HG02798 (cell line): ENCODE measurements around the gene ETV7.
"Not testable (repeated sequence)": the region's sequence is repeated elsewhere in the genome, so short reads cannot be mapped to it uniquely, and the experiment has no call there.

ENCODE experiments used
- ATAC-seq: cut with Tn5 transposase; IDR thresholded peaks from one replicate; pipeline ENCODE4 v1.9.1; 2021; ENCODE audit warnings: mild to moderate bottlenecking; ENCODE audit not compliant: unreplicated experiment, poor library complexity

Gene ETV7

DNA sequence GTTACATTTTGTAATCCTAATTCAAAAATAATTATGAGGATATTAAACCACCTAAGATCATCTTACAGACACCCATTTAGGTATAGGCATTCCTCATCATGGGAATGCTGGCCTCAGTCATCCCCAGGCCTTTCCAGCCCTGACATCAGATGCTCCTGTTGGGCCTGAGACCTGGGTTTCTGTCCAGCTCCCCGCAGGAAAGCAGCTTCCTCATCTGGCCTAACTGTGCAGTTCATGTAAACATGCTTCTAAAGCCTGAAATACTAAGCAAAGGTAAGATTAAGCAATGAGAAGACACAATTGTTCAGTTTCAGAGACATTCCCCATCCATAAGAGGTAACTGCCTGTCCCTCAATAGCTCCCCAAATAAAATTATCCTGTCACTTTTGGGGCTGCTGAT lies 19.0 kb downstream of the ETV7 start:
- no peak for ATAC-seq

DNA sequence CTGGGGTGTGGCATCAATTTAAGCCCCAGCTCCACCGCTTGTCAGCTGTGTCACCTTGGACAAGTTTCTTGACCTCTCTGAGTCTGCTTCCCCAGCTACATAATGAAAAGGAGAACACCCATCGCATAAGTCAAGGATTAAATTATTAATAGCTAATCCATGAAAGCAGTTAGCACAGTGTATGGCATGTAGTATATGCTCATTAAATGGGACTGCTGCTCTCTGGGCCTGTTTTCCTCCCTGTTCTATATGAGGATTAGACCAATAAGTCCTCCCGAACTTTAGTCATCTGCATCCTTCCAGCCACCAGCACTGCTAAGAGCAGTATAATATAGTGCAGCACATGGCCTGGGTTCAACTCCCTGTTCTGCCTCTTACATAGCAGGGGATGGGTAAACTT lies 19.7 kb downstream of the ETV7 start:
- no peak for ATAC-seq

DNA sequence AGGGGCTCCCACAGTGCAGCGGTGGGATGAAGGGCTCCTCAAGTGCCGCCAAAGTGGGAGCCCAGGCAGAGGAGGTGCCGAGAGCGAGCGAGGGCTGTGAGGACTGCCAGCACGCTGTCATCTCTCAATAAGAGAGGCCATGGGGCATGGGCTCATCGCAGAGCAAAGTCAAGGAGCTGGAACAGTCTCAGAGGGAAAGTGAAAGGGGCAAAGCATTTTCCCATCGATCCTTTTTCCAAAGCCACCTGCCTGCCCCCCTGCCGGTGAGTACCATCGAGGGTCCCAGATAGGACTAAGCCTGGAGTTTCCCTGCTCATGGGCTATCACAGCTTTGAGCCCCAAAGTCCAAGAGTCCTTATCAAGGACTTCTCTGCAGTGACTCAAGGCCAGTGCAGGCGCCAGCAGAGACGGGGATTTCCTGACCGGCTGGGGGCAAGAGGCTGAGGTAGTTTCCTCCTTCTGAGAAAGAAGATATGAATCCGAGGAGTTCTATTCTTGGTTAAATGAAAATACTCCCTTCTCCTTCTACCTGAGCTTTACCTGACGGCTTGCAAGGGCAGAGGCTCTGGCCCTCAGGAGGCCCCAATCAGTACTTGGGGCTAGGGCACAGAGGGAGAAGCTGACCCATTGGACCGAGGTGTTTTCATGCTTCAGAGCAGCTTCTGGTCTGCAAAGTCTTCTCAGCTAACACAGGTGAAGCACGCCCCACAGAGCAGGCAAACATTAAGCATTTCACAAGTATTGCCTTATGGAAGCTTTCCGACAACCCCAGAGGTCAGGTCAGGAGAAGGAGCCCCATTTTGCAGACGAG lies 22.6 kb downstream of the ETV7 start:
- ATAC-seq: peak; percentile 51

DNA sequence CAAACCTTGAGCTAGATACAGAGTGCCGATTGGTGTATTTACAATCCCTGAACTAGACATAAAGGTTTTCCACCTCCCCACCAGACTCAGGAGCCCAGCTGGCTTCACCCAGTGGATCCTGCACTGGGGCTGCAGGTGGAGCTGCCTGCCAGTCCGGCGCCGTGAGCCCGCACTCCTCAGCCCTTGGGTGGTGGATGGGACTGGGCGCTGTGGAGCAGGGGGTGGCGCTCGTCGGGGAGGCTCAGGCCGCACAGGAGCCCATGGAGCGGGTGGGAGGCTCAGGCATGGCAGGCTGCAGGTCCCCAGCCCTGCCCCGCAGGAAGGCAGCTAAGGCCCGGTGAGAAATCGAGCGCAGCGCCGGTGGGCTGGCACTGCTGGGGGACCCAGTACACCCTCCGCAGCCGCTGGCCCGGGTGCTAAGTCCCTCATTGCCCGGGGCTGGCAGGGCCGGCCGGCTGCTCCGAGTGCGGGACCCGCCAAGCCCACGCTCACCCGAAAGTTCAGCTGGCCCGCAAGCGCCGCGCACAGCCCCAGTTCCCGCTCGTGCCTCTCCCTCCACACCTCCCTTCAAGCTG lies 23.3 kb downstream of the ETV7 start:
- not testable (repeated sequence) for ATAC-seq

DNA sequence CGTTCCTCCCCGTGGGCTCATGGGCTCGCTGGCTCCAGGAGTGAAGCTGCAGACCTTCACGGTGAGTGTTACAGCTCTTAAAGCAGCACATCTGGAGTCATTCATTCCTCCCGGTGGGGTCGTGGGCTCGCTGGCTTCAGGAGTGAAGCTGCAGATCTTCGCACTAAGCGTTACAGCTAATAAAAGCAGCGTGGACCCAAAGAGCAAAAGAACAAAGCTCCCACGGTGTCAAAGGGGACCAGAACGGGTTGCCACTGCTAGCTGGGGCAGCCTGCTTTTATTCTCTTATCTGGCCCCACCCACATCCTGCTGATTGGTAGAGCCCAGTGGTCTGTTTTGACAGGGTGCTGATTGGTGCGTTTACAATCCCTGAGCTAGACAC lies 24.1 kb downstream of the ETV7 start:
- ATAC-seq: not testable (repeated sequence)

DNA sequence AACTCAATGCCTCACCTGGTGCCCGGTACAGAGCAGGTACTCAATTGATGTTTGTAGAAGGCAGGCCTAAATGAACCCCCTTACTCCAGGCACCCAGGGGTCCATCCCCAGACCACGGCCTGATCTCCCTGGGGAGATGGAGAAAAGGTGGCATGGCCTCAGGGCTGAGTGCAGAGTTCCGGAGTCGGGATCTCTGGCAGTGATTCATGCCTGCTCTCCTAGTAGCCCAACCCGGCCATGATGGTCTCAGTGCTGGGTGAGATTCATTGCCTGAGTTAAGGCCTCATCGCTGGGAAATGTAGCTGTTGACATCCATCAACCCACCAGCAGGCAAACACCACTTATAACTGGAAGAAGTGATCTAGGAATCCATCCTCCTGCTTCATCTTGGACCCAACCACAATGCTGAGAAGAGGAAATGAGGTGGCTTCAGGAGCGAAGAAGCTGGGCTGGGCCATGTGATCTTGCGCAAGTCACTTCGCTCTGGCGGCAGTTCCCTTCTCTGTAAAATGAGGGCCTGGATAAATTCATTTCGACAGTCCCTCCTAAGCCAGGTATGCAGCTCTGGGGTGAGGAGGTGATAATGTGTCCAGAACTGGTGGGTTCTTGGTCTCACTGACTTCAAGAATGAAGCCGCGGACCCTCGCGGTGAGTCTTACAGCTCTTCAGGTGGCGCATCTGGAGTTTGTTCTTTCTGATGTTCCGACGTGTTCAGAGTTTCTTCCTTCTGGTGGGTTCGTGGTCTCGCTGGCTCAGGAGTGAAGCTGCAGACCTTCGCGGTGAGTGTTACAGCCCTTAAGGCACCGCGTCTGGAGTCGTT lies 24.7 kb downstream of the ETV7 start:
- no peak for ATAC-seq

DNA sequence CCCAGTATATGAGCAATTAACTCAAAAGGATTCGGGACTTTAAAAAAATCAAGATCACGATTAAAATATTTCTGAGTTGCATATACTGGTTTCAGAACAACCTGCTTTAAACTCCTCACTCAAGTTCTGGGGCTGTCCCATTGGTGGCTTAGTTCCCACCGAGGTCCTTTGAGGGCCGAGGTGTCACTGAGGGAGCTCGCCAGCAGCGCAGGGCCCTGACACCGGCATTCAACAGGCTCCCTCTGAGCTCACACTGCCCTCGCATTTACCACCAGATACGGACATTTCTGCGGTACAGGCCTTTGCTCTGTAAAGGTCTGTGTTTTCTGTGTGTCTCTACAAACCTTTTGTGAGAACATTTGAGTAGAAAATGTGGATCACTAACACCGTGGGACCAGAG lies 26.4 kb downstream of the ETV7 start:
- ATAC-seq: peak; percentile 27

DNA sequence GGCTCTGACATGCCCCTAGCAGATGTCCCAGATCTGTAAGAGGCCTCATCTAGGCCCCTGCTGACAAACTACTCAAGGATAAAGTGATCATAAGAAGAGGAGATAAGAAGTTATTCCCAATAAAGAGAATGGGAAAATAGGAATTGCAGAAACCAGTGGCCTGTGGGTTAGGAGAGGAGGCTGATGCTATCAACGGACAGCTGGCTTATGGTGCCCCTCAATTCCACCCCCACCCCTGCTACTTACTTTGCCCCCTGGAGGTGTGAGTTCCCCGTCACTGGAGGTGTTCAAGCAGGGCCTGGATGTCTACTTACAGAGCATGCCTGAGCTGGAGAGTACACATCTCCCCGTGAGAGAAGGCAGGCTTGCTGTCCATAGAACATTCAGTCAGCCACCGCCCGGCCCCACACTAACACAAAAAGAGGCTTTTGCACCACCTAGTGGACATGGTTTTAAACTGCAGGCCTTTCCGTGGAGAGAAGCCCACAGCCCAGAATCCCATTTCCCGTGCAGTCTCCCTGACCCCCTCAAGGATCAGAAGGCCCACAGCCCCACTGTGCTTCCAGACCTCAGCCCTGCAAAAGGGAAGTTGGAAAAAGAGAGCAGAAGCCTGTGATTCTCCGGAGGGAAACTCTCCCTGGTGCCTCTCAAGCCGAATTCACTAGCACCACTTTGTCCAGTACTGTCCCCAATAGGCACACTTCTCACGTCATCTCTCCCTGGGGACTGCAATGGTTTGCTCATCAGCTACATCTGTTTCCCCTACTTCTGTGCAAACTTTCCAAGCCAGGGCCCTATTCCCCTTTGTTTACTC lies 27.0 kb downstream of the ETV7 start:
- peak; percentile 39 for ATAC-seq

DNA sequence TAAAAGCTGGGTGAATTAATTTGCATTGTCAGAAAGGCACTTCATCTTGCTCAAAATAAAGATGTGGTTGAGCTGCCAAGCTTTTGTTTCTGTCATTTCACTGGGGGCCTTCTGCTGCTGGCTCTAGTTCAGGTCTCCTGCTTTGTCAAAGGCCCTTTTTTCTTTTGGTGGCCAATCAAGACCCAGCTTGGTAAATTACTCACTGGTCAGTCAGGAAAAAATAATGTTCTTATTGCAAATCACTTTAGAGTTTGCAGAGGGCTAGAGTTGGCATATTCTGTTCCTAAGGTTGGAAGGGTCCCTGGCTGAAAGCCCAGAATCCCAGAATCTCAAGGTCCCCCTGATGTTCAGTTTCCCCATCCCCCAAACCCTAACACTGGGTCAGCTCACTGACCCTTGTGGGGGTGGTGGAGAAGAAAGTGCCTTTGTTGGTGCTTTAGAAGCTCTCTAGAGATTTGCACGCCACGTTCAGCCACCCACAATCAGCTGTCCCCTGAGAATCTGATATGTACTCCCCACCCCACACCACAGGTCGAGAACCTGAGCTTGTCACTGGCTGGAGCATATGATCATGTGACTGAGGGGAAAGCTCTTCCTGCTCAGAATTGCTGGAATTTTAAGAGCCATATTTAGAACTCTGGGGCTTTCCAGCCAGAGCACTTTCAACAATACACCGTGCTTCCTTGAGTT lies 29.1 kb downstream of the ETV7 start:
- peak; percentile 43 for ATAC-seq

DNA sequence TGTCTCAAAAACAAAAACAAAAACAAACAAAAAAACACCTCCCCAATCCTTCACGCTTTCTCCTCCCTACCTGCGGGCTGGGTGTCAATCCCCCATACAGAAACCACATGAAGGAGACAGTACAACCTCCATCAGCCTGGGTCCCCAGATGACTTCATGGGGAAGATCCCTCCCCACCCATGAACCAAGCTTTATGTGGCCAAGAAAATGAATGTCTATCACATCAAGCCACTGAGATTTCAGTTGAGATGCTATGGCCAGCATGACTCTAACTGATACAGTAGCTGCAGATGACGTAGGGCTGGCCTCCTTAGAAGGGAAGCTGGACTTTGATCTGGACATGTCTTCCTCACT lies 29.6 kb downstream of the ETV7 start:
- ATAC-seq: peak; percentile 50

DNA sequence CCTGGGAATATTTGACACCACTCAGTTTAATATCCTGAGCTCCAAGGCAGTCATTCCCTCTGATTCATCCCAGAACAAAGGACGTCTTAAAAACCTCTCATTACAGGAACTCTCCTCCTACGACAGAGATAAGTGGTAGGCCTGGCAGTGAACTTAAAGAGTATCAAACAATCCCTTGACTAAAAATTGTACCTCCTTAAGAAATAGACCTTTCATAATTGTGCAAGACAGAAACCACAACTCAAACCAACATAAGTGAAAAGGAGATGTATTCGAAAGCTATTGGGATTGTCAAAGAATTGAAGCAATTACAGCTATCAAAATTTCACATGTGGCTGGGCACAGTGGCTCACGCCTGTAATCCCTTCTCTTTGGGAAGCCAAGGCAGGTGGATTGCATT lies 31.6 kb downstream of the ETV7 start:
- ATAC-seq: no peak

DNA sequence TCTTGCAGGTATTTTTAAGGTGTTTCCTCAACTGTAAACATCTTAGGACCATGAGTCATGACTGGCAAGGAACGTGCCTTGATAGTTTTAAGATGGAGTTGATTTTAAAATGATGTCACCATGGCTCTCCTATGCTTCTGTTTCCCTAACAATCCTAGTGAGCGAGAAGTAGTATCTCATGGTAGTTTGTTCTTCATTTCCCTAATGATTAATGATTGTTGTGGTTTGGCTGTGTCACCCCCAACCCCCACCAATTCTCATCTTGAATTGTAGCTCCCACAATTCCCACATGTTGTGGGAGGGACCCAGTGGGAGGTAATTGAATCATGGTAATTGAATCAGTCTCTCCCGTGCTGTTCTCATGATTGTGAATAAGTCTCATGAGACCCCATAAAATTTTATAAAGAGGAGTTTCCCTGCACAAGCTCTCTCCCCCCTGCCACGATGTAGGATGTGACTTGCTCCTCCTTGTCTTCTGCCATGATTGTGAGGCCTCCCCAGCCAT lies 34.0 kb downstream of the ETV7 start:
- ATAC-seq: no peak

DNA sequence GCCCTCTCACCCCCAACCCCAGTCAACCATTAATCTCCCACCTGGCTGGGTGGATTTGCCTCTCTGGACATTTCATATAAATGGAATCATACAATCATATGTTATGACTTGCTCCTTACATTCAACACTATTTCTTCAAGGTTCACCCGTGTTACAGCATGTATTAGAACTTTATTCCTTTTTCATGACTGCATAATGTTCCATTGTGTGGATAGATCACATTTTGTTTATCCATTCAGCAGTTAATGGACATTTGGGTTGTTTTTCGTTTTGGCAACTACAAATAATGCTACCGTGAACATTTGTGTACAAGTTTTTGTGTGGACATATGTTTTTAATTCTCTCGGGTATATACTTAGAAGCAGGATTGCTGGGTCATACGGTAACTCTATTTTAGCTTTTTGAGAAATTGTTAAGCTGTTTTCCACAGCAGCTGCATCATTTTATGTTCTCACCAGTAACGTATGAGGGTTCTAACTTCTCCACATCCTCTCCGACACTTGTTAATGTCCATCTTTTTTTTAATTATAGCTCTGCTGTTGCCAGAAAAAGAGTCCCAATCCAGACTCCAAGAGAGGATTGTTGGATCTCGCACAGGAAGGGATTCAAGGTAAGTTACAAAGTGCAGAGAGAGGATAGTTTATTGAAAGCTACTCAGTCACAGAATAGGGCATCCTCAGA lies 34.9 kb downstream of the ETV7 start:
- no peak for ATAC-seq

DNA sequence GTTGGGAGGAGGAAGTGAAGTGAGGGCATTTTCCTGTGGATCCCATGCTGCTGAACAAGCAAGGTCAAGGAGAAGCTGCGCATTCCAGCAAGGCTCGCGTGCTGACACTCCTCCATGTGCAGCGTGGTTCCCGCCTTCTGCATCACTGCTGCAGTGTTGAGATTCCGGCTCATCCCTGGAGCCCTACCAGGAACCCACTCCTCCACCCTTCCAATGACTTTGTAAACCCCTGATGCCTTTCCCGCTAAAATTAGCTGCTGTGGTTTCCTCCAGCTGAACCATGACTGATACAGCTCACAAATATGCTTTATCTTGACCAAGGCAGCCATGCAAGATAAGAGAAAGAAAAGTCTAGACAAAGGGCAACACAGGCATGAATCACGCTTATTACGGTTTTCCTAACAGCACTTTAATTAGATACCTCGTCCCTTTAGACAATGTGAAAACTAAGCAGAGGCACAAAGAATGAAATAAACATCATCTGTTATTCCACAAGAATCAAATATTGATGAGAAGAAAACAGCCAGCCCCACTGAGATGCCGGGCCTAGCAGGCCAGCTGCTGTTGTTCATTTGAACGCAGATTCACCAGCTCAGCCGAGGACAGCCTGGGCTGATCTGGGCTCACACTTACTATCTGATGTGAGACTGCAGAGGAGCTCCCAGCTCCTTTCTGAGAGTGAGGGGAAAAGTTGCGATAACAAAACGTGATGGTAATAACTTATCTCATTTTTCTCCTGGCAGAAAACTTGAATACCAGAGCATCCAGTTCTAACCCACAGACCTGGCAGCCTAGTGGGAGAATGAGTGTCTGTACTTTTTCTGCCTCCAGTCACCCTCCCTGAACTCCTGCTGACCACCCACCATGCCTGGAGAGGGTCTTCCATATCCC lies 36.5 kb downstream of the ETV7 start:
- no peak for ATAC-seq

DNA sequence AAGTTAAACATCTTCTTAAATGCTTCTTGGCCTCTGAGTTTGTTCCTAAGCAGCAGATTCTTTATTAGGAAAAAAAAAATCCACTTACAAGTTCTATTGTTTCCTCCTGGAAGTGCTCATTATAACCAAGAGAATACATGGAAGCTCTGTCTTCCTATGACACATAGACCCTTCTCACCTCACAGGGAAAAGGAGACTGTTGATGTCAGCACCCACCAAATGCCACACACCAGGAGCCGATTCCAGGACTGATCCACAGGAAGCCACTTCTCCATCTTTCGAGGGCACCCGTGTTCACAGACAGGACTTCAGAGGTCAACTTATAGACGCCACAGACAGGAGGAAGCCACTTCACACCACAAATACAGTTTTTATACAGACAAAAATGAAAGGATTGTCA lies 37.4 kb downstream of the ETV7 start:
- ATAC-seq: no peak

DNA sequence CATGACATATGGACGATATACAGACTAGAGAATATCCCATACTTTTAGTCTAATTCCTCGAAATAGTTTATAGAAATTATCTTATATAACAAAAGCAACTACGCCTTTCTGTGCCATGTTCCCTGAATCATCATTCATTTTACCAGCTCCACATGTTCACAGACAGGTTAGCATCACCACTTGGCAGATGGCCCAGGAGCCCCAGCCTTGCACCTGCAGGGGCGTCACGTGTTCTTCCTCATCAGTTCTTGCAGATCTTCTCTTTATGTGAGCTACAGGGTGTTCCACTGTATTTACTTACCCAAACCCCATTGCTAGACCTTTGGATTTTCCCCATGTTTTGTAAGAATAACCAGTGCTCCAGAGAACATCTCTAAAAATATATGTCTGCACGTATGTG lies 38.2 kb downstream of the ETV7 start:
- no peak for ATAC-seq

DNA sequence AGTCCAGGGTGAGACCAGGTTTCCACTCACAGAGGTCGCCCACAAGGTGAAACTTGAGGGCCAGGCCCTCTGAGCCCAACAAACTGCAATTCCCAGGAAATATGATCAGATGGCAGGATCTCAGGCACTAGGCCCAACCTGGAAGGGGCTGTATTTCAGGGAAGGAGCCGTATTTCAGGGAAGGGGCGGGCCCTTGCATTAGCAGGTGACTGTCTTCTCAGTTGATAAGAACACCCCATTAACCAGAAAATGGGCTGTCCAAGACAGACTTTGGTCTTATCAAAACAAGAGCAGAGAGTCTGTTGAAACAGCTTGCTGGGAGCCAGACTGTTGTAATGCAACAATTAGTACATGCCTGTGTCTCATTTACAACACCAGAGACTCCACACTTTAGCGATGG lies 39.8 kb downstream of the ETV7 start:
- ATAC-seq: no peak

DNA sequence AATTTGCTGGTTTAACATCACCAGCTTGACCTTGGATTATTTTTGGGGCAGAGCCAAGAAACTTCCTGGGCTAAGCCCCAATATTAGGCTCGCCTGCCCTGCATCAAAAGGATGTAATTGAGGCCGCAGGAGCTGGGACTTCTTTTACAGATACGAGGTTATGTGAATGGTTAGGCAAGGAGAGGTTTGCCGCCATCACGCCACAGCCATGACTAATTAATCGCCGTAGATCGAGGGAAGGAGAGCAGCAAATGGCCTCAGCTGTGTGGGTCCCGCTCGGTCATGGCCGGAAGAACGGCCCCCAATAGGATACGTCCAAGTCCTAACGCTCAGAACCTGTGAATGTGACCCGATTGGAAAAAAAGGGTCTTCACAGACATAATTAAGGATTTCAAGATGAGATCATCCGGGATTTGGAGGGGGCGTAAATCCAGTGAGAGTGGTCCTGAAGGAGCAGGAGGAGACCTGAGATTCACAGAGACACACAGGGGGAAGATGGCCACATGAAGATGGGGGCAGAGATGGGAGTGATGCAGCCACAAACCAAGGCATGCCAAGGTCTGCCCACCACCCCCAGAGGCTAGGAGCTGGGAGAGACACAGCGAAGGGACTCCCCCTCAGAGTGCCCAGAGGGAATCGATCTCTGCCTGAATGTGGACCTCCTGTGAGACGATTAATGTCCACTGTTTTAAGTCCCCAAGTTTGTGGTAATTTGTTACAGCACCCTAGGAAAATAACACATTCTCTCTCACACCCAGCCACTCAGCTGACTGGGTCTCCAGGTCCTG lies 40.8 kb downstream of the ETV7 start:
- no peak for ATAC-seq
